ENCODE measurements around the gene TP53TG5.

Gene TP53TG5

DNA sequence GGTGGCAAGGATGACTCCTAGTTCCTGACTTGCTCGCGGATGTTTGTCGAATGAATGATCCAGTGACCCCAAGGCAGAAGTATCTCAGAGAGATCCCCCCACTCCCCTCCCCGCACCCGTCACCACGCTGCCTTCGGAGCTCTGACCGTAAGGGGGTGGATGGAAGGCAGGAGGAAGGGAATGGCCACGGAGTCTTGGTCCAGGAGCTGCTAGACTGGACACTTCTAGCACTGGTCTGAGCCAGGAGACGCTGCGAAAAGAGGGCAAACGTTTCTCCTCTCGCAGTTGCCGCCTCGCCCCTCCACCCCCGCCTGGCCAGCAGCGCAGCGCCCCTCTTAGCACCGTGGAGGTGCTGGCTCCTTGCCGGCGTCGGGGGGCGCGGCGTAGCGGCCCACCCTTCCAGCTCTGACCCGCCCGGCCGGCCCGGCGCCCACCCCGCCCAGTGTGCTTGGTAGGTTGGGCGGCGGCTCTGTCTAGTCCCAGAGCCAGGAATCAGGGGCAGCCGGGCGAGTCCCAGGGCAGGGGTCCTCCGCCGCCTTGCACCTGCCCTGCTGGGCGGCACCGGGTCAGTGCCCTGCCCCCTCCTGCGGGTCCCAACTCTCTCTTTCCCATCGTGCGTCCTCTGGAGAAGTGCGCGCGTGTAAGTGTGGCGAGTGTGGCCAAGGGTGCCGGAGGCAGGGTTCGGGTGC is 27.6 kb upstream of the TP53TG5 start:
- DNase-seq = peak; percentile 20

DNA sequence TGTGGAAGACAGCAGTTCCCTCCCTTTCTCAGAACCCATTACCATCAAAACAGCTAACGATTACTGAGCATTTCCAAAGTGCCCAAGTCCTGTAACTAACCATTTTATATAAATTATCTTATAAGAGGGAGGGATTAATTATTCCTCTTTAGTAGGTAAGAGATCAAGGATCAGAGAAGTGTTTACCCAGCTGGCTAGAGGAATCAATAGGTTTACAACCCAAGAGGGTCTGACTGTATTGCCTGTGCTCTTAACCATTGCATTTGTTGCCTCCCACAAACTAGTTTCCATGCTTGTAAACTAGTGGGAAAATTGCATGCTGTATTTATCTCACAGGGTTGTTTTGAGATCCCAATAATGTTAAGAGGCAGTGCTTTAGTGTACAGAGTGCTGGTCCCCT is 26.3 kb upstream of the TP53TG5 start:
- DNase-seq = no peak

DNA sequence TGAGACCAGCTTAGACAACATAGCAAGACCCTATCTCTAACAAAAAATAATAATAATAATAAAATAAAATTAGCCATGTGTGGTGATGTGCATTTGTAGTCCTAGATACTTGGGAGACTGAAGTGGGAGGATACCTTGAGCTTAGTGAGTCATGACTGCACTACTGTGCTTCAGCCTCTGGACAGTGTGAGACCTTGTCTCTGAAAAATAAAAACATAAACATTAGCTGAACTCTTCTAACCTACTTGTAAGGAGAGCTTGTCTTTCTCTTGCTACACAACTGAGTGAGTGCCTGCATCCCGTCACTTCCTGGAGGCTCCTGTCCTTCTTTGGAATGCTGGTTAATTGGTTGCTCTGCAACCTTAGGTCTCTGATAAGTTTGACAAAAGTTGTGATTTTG is 24.8 kb upstream of the TP53TG5 start:
- DNase-seq = no peak

DNA sequence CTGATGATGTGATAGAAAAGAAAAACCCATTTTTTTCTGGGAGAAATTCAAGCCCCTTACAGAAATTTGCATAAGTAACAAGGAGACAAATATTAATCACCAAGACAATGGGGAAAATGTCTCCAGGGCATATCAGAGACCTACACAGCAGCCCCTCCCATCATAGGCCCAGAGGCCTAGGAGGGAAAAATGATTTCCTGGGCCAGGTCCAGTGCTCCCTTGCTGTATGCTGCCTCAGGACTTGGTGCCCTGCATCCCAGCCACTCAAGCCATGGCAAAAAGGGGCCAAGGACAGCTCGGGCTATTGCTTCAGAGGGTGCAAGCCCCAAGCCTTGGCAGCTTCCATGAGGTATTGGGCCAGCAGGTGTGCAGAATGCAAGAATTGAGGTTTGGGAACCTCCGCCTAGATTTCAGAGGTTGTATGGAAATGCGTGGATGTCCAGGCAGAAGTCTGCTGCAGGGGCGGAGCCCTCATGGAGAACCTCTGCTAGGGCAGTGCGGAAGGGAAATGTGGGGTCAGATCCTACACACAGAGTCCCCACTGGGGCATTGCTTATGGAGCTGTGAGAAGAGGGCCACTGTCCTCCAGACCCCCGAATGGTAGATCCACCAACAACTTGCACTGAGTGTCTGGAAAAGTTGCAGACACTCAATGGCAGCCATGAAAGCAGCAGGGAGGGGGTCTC is 22.4 kb upstream of the TP53TG5 start:
- DNase-seq = no peak

DNA sequence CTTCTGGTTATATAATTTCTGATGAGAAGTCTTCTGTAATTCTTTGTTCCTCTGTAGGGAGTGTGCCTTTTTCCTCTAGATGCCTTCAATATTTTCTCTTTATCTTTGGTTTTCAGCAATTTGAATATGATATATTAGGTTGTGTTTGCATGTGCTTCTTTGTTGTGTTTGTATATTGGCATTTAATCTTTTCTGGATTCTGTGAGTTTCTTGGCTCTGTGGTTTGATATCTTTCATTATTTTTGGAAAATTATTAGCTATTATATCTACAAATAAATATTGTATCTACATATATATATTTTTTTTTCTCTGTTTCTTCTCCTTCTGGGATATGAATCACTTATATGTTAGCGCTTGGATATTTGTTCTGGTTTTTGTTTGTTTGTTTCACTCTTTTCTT is 20.9 kb upstream of the TP53TG5 start:
- DNase-seq = no peak

DNA sequence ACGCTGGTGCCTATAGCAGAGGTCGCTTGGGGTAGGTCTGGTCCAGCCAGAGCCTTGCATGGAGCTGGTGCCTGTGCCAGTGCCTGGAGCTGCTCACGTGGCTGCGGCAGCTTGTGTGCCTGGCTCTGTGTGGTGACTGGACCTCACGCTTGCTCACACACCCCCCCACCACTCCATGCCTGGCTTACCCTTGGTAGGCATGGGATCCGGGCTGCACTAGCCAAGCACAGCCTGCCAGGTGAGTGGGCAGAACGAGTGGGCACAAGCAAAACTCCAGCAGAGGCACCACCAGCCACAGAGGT is 16.9 kb upstream of the TP53TG5 start:
- DNase-seq = no peak

DNA sequence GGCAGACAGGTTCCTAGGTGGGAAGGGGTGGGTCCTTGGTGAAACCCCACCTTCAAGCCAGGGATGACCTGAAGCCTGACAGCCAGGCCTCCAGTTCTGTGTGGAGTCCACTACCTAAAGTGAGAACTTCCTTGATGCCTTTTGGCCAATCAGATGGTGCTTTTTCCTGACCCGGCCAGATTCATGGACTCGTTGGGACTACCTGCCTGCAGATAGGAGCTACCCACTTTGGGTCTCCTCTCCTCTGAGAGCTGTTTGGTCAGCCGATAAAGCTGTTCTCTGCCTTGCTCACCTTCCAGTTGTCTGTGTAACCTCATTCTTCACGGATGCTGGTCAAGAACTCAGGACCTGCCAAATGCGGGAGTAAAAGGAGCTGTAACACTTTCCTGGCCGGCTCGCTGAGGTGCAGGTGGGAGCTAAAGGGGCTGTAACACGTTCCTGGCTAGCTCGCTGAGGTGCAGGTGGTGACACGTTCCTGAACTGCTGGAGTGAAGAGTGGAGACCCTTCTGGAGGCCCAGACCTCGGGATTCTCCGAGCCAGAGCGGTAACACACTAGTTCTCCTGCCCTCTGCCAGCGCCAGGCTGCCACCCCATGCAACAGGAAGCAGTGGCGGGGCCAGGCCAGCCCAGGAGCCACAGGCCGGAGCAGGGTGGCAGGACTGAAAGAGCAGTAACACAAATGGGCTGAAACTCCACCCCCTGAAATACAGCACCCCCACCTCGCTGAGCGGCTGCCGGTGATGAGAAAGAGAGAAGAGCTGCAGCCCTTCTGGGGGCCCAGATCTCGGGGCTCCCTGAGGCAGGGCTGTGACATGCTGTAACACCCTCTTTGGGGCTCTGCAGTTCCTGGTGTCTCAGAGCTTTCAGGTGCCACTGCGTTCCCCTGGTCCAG is 16.3 kb upstream of the TP53TG5 start:
- no peak for DNase-seq

DNA sequence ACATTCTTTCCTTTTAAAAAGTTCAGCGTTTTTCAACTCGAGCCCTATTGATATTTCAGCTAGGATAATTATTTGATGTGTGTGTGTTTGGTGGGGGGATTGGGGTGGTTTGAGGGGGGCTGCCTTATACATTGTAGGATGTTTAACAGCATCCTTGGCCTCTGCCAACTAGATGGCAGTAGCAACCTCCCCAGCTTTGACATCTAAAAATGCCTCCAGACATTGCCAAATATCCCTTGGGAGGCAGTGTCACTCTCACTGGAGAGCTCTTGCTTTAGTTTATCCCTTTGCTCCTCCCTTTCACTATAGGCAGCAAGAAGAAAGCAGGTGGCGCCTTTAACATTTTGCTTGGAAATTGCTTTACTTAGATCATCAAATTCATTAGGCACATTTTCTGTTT is 14.6 kb upstream of the TP53TG5 start:
- DNase-seq = no peak

DNA sequence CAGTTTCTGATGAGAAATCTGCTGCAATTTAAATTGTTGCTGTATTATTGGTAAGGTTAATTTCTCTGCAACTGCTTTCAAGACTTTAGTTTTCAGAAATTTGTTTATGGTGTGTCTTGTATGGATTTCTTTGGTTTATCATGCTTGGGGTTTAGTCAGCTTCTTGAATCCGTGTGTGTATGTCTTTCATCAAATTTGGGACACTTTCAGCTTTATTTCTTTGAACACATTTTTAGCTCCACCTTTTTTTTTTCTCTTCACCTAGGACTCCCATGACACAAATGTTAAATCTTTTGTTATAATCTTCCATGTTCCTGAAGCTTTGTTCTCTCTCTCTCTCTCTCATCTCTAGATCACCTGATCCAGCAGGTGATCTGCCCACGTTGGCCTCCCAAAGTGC is 13.4 kb upstream of the TP53TG5 start:
- DNase-seq = no peak

DNA sequence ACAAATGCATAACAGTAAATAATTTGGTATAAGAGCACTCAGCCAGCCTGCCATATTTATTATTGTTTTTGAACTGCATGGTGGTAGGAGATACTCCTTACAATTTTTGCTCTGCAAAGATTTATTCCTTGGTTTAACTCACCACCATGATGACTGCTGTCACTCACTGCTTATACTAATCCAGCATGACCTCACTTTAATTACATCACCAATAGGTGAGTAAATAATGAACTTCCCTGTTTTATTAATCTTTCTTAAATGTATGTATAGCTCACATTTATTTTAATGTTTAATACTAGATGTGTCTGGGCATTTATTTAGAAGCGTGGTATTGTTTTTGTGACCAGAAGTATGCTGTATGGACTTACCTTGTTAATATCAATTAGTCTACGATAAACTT is 12.8 kb upstream of the TP53TG5 start:
- DNase-seq = no peak

DNA sequence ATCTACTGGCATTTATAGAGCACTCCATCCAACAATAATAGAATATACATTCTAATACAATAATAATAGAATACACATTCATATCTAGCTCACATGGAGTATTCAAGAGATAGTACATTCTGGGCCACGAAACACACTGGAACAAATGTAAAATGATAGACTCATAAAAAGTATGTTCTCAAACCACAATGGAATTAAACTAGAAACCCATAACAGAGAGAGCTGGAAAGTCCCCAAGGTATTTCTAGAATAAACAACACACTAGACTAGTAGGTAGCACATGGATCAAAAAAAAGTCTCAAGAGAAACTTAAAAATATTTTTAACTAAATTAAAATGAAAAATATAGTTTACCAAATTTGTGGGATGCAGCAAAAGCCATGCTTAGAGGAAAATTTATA is 9.1 kb upstream of the TP53TG5 start:
- no peak for DNase-seq

DNA sequence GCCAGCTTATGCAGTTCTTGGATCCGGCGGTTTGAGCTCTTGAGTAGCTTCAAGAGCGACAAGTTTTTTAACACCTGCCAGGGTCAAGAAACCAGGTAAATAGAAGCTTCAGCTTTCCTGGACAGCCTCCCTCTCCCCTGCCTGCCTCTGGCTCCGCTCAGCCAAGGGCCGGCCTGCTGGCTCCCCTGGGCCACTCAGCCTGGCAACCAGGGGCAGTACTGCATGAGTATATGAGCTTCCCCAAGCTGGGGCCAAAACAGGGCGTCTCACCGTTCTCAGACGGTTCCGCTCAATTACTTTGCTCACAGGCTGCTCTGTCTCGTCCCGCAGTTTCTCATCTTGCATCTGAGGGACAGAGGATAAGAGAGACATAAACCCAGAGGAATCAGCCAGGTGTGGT is 856 bp downstream of the TP53TG5 start:
- no peak for DNase-seq

DNA sequence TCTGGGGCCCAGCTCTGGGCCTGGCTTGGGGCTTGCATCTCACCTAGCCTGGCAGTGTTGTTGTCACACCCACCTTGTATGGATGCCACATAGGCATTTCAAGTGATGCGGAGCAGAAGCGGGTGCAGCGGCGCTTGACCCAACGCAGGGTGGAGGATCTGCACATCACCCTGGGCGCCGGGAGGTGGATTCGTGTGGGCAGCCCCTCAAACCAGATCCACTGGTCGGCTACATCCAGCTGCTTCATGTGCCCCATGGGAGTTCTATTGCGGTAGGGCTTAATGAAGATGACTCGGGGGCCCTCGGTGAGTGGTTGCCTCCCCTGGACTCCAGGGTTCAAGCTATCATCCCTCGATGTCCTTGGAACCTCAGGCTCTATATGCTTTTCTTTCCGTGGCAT is 3.2 kb downstream of the TP53TG5 start:
- DNase-seq = no peak

DNA sequence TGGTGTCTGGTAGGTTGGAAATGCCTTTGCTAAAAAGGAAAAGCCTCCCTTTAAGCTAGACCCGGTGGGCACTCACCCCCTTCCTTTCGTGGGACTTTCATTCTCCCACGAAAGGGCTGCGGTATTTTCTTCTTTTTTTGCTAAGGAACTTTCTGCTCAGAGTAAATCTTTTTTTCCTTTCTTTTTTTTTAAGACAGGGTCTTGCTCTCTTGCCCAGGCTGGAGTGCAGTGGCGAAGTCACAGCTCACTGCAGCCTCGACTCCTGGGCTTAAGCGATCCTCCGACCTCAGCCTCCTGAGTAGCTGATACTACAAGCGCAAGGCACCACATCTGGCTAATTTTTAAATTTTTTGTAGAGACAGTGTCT is 4.0 kb downstream of the TP53TG5 start:
- no peak for DNase-seq

DNA sequence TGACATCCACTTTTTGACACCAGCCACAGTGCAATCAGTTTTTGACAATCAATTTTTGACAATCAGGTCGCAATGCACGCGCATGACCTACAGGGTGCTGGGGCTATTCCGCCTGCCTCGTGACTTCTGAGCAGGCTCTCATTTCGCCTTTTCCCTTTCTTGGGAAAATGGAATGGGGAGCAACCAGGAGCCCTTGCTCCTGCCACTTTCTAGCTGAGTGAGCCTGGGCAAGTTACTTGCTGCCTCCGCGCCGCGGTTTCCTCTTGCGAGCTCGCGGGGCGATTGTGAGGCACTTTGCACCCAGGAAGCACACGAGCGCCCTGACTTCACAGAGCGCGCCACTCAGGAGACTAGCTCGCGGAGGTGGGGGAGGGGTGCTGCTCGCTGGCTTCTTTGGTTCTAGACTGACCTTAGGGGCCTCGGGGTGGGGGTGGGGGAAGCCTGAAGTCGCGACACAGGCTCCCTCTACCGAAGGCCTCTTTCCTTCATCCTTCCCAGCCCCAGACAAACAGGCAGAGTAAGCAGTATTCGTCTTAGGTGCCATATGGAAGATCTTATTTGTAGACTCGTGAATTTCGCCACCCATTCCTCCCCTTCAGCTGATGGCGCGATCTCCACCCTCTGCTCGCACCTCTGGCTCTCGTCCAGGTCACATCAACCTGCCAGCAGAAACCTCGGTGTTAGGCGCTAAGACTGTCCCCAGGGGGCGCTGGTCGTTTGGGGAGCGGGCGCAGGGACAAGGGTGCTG is 4.6 kb downstream of the TP53TG5 start:
- peak; percentile 94 for DNase-seq

DNA sequence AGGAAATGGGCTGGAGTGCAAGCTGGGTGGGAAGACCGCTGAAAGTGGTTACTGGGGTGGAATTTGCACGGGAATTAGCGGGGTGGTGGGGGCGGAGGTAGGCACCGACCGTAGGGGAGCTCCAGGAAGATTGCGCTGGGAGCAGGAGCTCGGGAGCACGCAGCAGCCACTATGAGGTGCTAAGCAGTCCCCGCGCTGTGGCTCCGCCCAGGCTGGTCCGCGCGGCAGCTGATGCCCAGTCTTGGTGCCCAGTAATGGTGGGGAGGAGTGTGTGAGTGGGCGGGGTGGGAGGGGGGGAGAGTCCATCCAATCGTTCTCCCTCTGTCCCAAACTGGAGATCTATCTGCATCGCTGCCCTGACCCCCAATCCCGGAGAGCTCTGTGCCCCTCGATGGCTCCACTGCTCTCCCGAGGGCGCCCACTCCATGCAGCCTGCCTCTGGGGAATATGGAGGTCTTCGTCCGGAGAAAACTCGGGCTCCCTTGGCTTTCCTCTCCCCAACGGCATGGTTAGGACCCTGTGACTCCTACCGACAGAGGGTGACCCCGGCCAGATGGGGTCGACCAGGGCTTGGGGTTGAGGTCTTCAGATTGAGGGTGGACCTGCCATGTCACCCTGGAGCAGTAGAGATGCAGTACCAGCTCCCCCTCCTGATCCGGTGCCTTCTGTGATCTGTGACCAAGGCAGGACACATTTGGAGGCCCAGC is 5.3 kb downstream of the TP53TG5 start:
- no peak for DNase-seq

DNA sequence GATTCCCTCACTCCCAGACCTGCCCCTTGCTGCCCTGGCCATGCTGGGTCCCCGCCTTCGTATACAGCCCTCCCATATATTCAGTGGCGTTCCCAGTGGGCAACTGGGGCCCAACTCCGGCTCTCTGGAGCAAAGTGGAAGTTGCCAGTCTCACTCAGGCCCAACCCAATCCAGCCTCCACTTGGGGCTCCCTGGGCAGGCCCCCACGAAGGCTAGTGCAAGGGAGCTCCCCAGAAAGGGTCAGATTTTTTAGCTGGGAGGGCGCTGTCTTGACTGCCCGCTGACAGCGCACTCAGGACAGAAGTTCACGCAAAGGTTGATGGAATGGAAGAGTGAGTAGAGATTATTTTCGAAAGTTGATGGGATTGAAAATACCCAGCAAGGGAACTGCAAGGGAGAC is 5.9 kb downstream of the TP53TG5 start:
- DNase-seq = no peak

DNA sequence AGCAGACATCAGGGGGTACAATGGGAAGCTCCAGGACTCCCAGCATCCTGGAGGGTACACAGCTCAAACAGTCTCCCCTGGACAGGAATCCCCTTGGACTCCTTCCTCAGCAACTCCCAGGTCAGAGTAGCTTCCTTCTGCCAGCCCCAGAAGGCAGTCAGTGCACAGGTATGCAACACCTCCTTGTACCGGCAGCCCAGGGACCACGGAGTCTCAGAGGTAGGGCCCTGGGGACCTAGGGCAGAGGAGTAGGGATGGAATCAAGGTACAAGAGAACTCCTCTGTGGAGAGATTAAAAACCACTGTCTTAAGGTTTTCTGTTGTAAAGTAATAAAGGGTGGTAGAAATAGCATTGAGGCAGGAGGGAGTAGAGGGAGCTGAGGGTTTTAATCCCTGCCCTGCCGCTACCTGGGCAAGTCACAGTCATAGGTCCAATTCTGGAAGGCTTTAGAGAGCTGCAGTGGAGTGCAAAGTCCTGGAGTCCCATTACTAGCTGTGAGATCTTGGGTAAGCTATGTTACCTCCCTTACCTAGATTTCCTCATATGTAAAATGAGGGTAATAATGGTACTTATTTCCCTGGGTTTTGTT is 7.5 kb downstream of the TP53TG5 start:
- no peak for DNase-seq

DNA sequence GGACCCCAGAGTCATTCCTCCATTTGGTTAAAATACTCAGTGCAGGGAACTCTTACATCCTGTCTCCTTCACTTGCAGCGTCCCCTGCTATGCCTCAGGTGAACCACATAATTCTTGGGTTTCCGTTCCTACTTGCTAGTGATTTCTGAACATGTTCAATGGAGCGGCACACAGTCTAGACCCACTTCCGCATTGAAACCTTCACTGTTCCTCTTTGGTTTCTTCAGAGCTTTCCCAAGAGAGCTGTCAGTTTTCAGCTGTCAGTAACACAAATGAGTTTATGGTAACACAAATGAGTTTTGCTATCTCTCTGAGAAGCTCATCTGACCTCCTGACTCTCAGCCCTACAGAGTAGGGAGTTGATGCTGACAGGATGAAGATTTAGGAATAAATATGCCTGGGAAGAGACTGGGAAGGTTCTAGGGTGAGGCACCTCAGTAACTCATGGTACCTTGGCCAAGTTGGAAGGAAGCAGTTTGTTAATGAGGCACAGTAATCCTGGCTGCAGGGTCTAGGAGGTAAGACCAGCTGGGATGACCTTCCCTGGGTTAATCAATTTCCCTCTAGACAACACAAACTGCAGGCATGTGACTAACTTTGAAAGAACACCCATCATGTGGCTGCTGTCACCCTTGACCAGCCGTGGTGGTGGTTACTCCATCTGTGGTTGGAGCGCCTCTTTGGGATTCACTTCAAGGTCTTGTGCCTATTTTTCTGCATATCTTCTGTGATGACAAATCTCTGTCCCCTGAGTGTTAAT is 9.7 kb downstream of the TP53TG5 start:
- no peak for DNase-seq

DNA sequence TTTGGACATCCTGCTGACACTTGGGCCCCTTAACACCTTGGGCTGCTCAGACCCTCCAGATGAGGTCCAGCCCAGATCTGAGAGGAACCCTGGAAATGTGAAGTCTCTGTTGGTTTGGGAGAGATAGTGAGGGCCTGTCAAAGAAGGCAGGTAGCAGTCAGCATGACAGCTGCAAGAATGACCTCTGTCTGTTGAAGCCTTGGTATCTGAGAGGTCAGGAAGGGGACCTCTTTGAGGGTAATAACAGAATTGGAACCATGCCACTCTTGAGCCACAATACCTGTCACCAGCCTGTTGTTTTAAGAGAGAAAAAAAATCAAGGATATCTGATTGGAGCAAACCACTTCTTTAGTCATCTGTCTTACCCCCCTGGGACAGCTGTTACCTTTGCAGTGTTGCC is 11.0 kb downstream of the TP53TG5 start:
- DNase-seq = no peak

DNA sequence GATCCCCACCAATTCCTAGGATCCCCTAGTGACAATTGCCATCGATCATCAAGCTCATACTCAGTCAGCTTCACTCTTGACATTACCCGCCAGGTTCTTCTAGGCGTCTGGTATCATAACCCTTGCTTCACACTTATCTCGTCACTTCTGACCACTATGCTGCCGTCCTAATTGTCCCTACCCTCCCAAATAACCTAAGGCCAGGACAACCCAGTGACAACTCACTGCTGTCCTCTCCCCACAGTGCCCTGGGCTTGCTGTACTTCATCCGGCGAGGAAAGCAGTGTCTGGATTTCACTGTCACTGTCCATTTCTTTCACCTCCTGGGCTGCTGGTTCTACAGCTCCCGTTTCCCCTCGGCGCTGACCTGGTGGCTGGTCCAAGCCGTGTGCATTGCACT is 11.5 kb downstream of the TP53TG5 start:
- no peak for DNase-seq

DNA sequence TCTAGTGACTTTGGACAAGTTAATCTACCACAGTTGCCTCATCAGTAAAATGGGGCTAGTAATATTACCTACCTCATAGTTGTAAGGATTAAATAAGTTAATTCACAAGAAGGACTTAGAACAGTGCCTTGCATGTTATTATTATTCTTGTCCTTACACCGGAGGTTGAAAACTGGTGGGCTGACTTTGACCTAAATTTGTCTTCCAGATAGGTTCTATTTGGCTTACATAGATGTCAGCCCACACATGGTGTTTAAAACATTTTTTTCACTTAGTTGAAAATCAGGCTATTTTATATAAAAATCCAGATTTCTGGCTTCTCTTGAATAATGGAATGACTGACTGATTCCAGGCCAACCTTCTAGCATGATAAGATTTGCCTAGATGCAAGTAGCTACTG is 11.9 kb downstream of the TP53TG5 start:
- DNase-seq = no peak

All from hematopoietic multipotent progenitor cell treated with erythropoietin and hydrocortisone succinate and interleukin-3 and kit ligand, for 4 days (in vitro differentiated cells).